SIG-M5 treated with dmso at 0.1 percent for 504 hours (cell line): ENCODE measurements around the gene DIO3.
"Not testable (repeated sequence)": the region's sequence is repeated elsewhere in the genome, so short reads cannot be mapped to it uniquely, and the experiment has no call there.

Experiments
- DNase-seq: peaks from one replicate; lab custom pipeline; 2025; ENCODE audit not compliant: unreplicated experiment; lab: John Stamatoyannopoulos, UW

The DIO3 gene

DNA sequence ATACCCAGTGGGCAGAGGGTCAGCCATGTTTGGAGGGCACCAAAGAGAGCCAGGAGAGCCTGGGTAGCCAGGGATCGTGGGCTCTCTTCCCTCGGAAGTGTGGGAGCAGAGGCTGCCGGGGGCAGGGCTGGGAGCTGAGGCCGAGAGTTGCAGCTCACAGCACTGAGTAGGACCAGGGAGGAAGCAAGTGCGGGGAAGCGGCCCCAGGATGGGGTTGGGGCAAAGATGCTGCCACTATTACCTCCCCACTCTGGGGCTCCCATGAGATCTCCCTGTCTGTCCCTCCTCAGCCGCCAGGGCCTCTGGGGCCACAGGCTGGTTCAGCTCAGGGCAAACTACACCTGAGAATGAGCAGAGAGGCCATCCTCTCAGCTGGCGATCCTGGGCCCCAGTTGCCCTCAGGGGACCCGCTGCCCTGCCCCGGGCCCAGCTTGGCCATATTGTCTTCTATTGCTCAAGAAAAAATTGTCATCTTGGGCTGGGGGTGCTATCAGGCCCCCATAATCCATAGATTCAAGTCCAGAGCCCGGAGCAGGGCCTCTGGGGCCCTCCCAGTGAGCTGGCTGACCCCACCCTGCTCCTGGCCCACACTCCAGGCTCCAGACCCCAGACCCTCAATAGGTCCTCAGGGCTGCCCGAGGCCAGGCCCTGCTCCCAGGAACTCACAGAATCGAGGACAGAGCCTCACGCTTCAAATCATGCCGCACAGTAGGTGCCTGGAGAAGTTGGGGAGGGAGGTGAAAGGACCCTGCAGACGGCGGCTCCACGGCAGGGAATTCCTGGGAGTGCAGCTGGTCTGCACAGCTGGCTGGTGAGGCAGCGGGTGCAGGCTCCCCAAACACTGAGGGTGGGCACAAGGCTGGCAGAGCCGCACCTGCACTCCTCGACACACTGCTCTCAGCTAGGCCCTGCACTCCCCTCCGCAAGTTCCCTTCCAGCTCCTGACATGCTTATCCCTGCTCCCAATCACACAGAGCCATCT, 20.5 kb upstream of the DIO3 start:
- no peak for DNase-seq

DNA sequence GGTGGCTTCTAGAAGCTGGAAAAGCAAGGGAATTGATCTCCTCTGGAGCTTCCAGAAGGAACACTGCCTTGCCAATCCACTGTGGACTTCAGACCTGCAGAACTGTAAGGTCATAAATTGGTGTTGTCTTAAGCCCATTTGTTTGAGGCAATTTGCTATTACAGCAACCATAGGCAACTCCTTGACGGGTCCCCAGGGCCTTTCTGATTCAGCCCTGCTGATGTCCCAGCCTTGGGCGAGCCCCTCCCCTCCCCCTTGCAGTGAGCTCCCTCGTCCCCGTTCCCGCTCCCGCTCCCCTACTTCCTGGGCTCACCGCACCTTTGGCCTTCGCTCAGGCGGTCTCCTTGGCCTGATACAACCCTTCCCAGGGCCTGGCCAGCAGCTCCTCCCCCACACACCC, 18.9 kb upstream of the DIO3 start:
- no peak for DNase-seq

DNA sequence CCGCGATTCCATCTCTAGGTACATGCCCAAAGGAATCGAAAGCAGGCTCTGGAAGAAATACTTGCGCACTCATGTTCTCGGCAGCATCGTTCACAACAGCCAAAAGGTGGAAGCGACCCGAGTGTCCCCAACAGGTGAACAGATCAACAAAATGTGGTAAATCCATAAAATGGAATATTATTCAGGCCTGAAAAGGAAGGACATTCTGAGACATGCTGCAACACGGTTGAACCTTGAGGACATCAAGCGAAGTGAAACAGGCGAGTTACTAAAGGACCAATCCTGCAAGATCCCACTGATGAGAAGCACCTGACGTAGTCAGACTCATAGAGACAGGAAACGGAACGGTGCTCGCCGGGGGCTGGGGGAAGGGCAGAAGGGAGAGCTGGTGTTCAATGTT, 17.5 kb upstream of the DIO3 start:
- DNase-seq: no peak

- DNase-seq: no peak
Observed at GRCh38 chr14:101544550-101544949, 16.7 kb upstream of the DIO3 start.

DNA sequence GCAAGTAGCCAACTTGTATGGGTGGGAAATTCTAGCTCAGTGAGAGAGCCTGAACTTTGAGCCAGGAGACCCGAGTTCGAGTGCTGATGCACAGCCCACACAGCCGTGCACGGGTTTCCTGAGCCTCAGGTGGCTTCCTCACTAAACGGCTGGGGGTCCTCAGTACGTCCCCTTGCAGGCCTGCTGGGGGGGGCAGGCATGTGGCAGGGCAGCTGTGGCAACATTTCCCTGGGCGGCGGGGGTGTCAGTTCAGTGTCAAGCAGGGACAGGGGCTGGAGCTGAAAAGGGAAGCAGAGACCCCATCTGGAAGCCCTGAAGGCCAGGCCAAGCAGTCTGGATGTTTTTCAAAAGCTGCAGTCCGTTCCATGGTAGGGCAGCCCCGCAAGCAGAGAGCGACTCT, 14.6 kb upstream of the DIO3 start:
- no peak for DNase-seq

- no peak for DNase-seq
Observed at GRCh38 chr14:101547107-101547738, 14.1 kb upstream of the DIO3 start.

GRCh38 chr14:101547961-101548669, 13.2 kb upstream of the DIO3 start:
- no peak for DNase-seq

DNA sequence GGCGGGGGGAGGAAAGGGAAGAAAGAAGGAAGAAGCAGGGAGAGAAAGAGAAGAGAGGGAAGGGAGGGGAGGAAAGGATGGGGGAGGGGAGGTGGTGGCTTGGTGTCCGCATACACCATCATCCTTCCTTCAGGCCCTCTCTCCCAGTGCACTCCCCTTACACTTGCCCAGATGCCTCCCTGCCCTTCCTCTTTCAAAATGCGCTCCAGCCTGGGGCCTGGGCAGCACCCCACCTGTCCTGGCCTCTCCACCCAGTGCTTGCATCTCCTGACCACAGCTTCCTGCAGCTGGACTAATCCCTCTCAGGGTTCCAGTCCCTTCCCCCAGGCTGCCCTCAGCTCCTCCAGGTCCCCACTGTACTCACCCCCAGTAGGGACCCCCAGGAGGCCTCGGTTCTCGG, 12.6 kb upstream of the DIO3 start:
- no peak for DNase-seq

- no peak for DNase-seq
Observed at GRCh38 chr14:101549154-101549553, 12.1 kb upstream of the DIO3 start.

- not testable (repeated sequence) for DNase-seq
Observed at GRCh38 chr14:101550202-101550912, 10.9 kb upstream of the DIO3 start.

GRCh38 chr14:101551729-101552595, 9.3 kb upstream of the DIO3 start:
- DNase-seq: no peak

- DNase-seq: no peak
Observed at GRCh38 chr14:101552786-101553231, 8.5 kb upstream of the DIO3 start.

DNA sequence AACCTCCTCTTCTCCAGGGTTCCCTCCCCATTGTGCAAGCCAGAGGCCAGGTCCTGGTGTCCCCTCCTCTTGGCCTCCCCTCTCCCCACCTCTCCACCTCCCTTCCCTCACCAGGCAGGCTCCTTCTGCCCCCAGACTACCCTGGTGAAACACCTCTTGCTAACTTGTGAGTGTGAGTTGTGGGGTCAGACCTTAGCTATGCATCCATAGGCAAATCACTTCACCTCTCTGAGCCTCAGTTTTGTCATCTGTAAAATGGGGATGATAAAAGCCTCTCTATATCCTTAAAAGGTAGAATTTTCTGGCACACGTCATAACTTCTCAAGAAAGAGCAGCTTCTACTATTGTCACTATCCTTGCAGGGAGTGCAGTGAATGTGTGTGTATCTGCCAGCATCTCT, 7.9 kb upstream of the DIO3 start:
- no peak for DNase-seq

GRCh38 chr14:101553931-101554330, 7.4 kb upstream of the DIO3 start:
- DNase-seq: no peak

- no peak for DNase-seq
Observed at GRCh38 chr14:101554991-101555668, 6.2 kb upstream of the DIO3 start.

- not testable (repeated sequence) for DNase-seq
Observed at GRCh38 chr14:101555669-101556043, 5.6 kb upstream of the DIO3 start.

GRCh38 chr14:101556131-101556530, 5.2 kb upstream of the DIO3 start:
- no peak for DNase-seq

- no peak for DNase-seq
Observed at GRCh38 chr14:101556566-101557320, 4.6 kb upstream of the DIO3 start.

GRCh38 chr14:101557321-101557695, 4.0 kb upstream of the DIO3 start:
- DNase-seq: no peak
